Measurements from ENCODE around the gene LRRC8A.

DNA sequence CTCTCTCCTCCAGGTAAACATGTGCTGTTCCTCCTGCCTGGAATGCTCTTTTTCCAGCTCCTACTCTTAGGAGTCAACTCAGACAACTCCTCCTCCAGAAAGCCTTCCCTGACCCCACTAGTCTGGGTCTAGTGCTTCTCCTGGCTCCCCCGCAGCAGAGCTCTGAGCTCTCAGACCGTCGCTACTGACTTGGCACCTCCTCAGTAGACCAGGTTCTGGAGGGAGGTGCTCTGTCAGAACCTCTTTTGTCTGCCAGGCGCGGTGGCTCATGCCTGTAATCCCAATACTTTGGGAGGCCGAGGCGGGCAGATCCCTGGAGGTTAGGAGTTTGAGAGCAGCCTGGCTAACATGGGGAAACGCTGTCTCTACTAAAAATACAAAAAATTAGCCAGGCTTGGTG lies 3.4 kb downstream of the LRRC8A start:
- TF ChIP-seq, protein P1, sequence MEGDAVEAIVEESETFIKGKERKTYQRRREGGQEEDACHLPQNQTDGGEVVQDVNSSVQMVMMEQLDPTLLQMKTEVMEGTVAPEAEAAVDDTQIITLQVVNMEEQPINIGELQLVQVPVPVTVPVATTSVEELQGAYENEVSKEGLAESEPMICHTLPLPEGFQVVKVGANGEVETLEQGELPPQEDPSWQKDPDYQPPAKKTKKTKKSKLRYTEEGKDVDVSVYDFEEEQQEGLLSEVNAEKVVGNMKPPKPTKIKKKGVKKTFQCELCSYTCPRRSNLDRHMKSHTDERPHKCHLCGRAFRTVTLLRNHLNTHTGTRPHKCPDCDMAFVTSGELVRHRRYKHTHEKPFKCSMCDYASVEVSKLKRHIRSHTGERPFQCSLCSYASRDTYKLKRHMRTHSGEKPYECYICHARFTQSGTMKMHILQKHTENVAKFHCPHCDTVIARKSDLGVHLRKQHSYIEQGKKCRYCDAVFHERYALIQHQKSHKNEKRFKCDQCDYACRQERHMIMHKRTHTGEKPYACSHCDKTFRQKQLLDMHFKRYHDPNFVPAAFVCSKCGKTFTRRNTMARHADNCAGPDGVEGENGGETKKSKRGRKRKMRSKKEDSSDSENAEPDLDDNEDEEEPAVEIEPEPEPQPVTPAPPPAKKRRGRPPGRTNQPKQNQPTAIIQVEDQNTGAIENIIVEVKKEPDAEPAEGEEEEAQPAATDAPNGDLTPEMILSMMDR (conservative IDR thresholded peaks at IDR 0.05; ENCODE audit: low read length): no peak
- TF ChIP-seq EZH2phosphoT487 (IDR thresholded peaks at IDR 0.05; ENCODE audit: borderline replicate concordance): no peak
